K562 (cell line): ENCODE data around the gene ZBTB42. TPM values are rescaled to one million over a fixed set of nuclear protein-coding genes. Genes with fewer than 3 reads are reported as not detected.
A peak's percentile ranks its signal among the peaks of the same experiment; 100 is the strongest.

Experiments used
- polyA plus RNA-seq, 8 experiments: library from polyadenylated mRNA; depleted of rRNA in 4 of 8; stranded (reverse) in 5 of 8; unstranded in 3 of 8; fragments of >200 nt; fragmentation: Nextera tagmentation in 2 of 8; fragmentation: Illumina TruSeq in 1 of 8; extraction: Ambion mirVana in 2 of 8; extraction: Trizol in 1 of 8; gene quantifications; 2 replicates each; pipeline versions ENCODE4 v1.2.1 to v1.2.3, GENCODE V29; 2011 to 2014; ENCODE audit warnings: inconsistent platforms in 1 of 8, missing spikeins in 1 of 8
- total RNA-seq, 7 experiments: library from RNA; depleted of rRNA in 6 of 7; stranded (reverse); fragments of >200 nt in 6 of 7; fragmentation: Illumina TruSeq in 2 of 7; extraction: Trizol in 2 of 7; gene quantifications; 2 replicates each; pipeline versions ENCODE4 v1.2.1 to v1.2.3, GENCODE V29; 2011 to 2021; ENCODE audit warnings: low replicate concordance in 1 of 7
- TF ChIP-seq, protein P1 (sequence below), 2 experiments: fragments of 450-650 bp in 1 of 2; sonication (generic) in 1 of 2; formaldehyde crosslinking in 1 of 2; IDR thresholded peaks; 2 replicates each; pipeline versions ENCODE4 v1.7.1 to v1.9.0; 2016 to 2022; ENCODE audit warnings: inconsistent platforms in 1 of 2, mild to moderate bottlenecking in 1 of 2, missing genetic modification reagents in 1 of 2
- TF ChIP-seq, protein P2 (sequence below): sonication (generic); formaldehyde crosslinking; IDR thresholded peaks from 2 replicates; pipeline ENCODE4 v1.8.1; 2023; ENCODE audit warnings: missing genetic modification reagents, mild to moderate bottlenecking, borderline replicate concordance

ZBTB42 gene
- total and polyA plus RNA-seq, 9 of the 15 experiments (the other 6 are each of a cell fraction or from before 2014, with no cell fraction given): 0.03 to 8.5 (median 2.4) TPM

- TF ChIP-seq, protein P1, sequence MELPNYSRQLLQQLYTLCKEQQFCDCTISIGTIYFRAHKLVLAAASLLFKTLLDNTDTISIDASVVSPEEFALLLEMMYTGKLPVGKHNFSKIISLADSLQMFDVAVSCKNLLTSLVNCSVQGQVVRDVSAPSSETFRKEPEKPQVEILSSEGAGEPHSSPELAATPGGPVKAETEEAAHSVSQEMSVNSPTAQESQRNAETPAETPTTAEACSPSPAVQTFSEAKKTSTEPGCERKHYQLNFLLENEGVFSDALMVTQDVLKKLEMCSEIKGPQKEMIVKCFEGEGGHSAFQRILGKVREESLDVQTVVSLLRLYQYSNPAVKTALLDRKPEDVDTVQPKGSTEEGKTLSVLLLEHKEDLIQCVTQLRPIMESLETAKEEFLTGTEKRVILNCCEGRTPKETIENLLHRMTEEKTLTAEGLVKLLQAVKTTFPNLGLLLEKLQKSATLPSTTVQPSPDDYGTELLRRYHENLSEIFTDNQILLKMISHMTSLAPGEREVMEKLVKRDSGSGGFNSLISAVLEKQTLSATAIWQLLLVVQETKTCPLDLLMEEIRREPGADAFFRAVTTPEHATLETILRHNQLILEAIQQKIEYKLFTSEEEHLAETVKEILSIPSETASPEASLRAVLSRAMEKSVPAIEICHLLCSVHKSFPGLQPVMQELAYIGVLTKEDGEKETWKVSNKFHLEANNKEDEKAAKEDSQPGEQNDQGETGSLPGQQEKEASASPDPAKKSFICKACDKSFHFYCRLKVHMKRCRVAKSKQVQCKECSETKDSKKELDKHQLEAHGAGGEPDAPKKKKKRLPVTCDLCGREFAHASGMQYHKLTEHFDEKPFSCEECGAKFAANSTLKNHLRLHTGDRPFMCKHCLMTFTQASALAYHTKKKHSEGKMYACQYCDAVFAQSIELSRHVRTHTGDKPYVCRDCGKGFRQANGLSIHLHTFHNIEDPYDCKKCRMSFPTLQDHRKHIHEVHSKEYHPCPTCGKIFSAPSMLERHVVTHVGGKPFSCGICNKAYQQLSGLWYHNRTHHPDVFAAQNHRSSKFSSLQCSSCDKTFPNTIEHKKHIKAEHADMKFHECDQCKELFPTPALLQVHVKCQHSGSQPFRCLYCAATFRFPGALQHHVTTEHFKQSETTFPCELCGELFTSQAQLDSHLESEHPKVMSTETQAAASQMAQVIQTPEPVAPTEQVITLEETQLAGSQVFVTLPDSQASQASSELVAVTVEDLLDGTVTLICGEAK (IDR thresholded peaks at IDR 0.05): 0 out of 2 replicates have a peak, but pooled peaks have one; percentile 35
- TF ChIP-seq, protein P1 (CRISPR knock-in tag; IDR thresholded peaks at IDR 0.05): no peak
- TF ChIP-seq, protein P2, sequence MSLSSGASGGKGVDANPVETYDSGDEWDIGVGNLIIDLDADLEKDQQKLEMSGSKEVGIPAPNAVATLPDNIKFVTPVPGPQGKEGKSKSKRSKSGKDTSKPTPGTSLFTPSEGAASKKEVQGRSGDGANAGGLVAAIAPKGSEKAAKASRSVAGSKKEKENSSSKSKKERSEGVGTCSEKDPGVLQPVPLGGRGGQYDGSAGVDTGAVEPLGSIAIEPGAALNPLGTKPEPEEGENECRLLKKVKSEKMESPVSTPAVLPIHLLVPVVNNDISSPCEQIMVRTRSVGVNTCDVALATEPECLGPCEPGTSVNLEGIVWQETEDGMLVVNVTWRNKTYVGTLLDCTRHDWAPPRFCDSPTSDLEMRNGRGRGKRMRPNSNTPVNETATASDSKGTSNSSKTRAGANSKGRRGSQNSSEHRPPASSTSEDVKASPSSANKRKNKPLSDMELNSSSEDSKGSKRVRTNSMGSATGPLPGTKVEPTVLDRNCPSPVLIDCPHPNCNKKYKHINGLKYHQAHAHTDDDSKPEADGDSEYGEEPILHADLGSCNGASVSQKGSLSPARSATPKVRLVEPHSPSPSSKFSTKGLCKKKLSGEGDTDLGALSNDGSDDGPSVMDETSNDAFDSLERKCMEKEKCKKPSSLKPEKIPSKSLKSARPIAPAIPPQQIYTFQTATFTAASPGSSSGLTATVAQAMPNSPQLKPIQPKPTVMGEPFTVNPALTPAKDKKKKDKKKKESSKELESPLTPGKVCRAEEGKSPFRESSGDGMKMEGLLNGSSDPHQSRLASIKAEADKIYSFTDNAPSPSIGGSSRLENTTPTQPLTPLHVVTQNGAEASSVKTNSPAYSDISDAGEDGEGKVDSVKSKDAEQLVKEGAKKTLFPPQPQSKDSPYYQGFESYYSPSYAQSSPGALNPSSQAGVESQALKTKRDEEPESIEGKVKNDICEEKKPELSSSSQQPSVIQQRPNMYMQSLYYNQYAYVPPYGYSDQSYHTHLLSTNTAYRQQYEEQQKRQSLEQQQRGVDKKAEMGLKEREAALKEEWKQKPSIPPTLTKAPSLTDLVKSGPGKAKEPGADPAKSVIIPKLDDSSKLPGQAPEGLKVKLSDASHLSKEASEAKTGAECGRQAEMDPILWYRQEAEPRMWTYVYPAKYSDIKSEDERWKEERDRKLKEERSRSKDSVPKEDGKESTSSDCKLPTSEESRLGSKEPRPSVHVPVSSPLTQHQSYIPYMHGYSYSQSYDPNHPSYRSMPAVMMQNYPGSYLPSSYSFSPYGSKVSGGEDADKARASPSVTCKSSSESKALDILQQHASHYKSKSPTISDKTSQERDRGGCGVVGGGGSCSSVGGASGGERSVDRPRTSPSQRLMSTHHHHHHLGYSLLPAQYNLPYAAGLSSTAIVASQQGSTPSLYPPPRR (CRISPR knock-in tag): no peak
Measured at GRCh38 chr14:104799244-104800014, 1.5 kb upstream of the ZBTB42 start (continued).
